ENCODE measurements around the gene DNAJC16. TPM values are rescaled to one million over a fixed set of nuclear protein-coding genes. Genes with fewer than 3 reads are reported as not detected.

The DNAJC16 gene
- total RNA-seq, 1 donor from 2014 or later, result 13.1 TPM

DNA sequence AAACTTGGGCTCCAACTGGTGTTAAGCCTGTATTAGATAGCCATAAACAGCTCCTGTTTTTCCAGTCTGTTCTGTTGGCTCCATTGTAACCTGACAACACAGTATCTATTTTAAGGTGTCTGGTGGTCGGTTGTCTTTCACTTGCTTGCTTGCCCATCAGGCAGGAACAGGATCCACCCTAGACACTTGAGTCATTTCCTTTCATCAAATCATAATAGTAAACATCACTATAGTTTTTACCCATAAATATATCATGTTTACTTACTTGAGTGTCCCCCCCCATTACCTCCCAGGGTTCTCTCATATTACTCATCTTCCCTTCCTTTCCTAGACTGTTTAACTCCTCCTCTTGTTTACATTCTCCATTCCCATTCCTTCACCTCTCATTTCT lies 93.5 kb downstream of the DNAJC16 start:
- peak; percentile 46 for DNase-seq (ENCODE audit: low read depth, low spot score)

DNA sequence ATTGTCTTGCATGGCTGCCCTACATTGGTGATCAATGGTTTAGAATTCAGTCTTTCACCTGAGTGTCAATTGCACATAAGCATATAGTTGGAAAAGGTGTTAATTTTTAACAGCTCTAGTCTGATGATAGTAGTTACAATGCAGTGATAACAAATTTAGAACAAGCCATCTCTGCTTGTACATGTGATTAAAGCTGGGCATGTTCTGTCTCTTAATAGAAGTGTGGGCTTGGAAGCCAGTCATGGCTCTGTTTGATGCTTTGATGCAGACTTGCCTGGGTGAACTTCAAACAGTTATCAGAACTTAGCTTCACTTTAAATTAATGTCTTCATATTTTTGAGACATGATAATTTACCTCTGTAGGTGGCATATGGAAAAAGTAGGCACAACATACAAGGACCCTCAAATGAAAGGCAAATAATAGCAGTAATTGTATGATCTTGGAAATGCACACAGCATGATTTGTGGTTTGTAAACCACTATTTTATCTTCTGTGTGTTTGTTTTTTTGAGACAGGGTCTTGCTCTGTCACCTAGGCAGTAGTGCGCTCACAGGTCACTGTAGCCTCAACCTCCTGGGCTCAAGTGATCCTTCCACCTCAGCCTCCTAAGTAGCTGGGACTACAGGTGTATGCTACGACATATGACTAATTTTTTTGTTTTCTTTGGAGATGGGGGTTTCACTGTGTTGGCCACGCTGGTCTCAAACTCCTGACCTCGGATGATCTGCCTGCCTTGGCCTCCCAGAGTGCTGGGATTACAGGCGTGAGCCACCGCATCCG lies 94.4 kb downstream of the DNAJC16 start:
- no peak for DNase-seq (ENCODE audit: low read depth, low spot score)

DNA sequence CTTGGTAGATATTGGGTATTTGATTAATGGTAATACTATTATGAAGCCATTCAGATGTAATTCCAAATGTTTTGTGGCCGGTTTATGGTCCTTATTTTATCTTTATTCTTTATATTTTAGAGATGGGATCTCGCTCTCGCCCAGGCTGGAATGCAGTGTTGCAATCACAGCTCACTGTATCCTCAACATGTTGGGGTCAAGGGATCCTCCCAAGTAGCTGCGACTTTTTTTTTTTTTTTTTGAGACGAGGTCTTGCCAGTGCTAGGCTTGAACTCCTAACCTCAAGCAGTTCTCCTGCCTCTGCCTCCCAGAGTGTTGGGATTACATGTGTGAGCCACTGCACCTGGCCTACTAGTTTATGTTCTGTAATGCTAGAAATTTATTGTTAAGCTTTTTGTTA lies 95.3 kb downstream of the DNAJC16 start:
- DNase-seq (ENCODE audit: low read depth, low spot score), result no peak

DNA sequence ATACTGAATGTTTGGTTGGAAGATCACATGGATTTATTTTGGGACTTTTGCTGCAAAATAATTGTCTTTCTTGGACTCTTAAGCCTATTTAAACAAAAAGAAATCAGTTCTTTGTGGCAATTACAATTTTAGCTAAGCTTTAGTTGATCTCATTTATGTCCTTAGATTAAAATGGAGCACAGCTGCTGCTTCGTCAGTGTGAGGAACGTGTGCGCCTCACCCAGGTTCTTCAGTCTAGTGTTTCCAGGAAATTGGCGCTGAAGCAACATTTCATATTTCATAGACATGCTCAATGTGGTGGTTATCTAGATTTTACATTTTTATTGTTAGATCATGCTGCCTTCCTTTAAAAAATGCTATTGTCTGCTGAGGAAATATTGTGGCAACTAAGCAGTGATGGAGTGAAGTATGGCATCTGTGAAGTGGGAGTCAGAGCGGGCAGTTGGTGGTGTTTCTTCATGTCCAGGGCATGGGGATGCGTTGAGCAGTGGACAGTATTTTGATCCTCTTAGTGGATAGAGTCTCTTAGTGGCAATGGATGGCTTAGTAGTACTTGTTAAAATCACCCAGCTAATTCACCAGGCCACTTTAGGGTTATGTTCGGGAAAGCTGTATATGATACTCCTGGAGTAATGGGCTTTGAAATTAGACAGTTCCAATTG lies 96.2 kb downstream of the DNAJC16 start:
- no peak for DNase-seq (ENCODE audit: low read depth, low spot score)

DNA sequence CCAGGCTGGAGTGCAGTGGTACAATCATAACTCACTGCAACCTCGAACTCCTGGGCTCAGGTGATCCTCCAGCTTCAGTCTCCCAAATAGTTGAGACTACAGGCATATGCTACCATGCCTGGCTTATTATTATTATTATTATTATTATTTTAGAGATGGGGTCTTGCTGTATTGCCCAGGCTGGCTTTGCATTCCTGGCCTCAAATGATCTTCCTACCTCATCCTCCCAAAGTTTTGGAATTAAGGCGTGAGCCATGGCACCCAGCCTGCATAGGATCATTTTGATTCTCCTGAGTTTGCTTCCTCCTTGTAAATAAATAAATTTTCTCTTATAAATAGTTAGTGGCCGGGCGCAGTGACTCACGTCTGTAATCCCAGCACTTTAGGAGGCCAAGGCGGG lies 96.8 kb downstream of the DNAJC16 start:
- no peak for DNase-seq (ENCODE audit: low read depth, low spot score)

DNA sequence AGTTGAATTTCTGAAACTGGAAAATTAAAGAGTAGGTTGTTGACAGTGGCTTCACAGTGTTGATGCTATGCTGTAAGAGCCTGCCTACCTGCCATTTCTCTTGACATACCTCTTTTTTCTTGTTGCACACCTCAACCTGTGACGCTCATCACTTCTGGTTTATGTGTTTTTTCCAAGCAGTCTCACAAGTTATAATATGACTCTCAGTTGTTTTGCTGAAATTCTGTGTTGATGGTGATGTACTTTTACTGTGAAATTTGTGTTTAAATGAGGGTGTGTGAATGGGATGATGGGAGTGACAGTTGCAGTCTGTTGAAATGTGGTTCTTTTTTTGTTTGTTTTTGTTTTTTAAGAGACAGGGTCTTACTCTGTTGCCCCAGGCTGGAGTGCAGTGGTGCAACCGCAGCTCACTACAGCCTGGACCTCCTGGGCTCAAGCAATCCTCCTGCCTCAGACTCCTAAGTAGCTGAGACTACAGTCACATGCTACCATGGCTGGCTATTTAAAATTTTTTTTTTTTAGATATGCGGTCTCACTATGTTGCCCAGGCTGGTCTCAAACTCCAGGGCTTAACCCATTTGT lies 97.6 kb downstream of the DNAJC16 start:
- DNase-seq (ENCODE audit: low read depth, low spot score), result no peak

DNA sequence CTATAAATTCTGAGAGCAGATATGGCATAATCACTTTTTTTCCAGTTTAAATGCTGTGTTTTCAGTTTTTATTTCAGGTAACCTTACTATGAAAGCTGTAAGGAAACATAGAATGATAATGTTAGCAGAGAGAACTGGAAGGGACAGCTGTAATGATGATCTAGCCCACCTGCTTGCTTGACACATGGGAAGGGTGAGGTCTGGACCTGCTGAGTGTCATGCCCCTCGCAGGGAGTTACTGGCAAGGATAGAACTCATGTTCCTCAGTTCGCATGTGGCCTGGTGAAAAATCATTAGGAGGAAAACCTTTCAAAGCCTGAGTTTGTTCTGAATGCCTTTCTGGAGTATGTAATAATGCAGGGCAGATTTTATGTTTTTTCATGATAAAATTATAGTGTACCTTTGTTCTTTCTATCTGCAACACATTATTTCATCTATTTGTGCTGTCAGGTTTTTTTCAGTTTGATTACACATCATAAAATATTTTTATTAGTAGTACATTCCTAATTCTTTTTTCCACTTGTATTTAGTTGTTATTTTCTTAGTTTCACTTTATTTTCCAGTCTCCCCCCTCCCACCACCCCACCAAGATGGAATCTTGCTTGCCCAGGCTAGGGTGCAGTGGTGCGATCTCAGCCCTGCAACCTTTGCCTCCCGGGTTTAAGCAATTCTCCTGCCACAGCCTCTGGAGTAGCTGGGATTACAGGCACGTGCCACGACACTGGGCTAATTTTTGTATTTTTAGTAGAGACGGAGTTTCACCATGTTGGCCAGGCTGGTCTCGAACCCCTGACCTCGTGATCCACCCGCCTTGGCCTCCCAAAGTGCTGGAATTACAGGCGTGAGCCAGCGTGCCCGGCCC lies 98.6 kb downstream of the DNAJC16 start:
- no peak for DNase-seq (ENCODE audit: low read depth, low spot score)

Other genes starting within 250 kb of the DNAJC16 start
- gene EFHD2, start 117.0 kb upstream of the DNAJC16 start, total RNA-seq, result 72.2 and 74.3 TPM in 2 replicates
- gene CTRC, start 88.4 kb upstream of the DNAJC16 start, total RNA-seq, result 0.07 TPM in 1 of 2 replicates, not detected in the other
- not detected in 2 replicates for gene CELA2A, start 70.1 kb upstream of the DNAJC16 start, total RNA-seq
- not detected in 2 replicates for gene CELA2B, start 50.7 kb upstream of the DNAJC16 start, total RNA-seq
- 4.2 and 6.3 TPM in 2 replicates for gene CASP9, start 2.6 kb upstream of the DNAJC16 start, total RNA-seq
- gene AGMAT, start 58.2 kb downstream of the DNAJC16 start, total RNA-seq, result 1.4 and 1.5 TPM in 2 replicates
- 14.2 and 21.3 TPM in 2 replicates for gene DDI2, start 90.6 kb downstream of the DNAJC16 start, total RNA-seq
- gene PLEKHM2, start 157.5 kb downstream of the DNAJC16 start, total RNA-seq, result 49.8 and 57.6 TPM in 2 replicates
- 0.20 and 0.42 TPM in 2 replicates for gene SLC25A34, start 209.4 kb downstream of the DNAJC16 start, total RNA-seq
- not detected in 2 replicates for gene TMEM82, start 215.7 kb downstream of the DNAJC16 start, total RNA-seq
- gene FBLIM1, start 231.9 kb downstream of the DNAJC16 start, total RNA-seq, result 311 and 321 TPM in 2 replicates